Parathyroid adenoma (tissue), 2 donors: Measurements from ENCODE around the gene OBSCN.

Experiments
- H2AFZ ChIP-seq: fragments of 300-600 bp; sonication (generic); one replicate; pipeline ENCODE4 v1.7.0; 2017; ENCODE audit warnings: antibody characterized with exemption, mild to moderate bottlenecking
- H3K27ac ChIP-seq: fragments of 300-600 bp; sonication (generic); one replicate; pipeline ENCODE4 v1.7.0; 2017
- H3K27me3 ChIP-seq: fragments of 300-600 bp; sonication (generic); one replicate; pipeline ENCODE4 v1.7.0; 2017; ENCODE audit warnings: low read length; ENCODE audit not compliant: control insufficient read depth, insufficient read depth
- H3K36me3 ChIP-seq: fragments of 300-600 bp; sonication (generic); one replicate; pipeline ENCODE4 v1.7.0; 2017; ENCODE audit warnings: low read length; ENCODE audit not compliant: control insufficient read depth, insufficient read depth
- H3K4me1 ChIP-seq: fragments of 300-600 bp; sonication (generic); one replicate; pipeline ENCODE4 v1.7.0; 2017; ENCODE audit warnings: control low read depth
- H3K4me2 ChIP-seq: fragments of 300-600 bp; sonication (generic); one replicate; pipeline ENCODE4 v1.7.0; 2017; ENCODE audit warnings: low read length
- H3K4me3 ChIP-seq: fragments of 300-600 bp; sonication (generic); one replicate; pipeline ENCODE4 v1.7.0; 2017; ENCODE audit warnings: low read depth, low read length
- H3K79me2 ChIP-seq: fragments of 300-600 bp; sonication (generic); one replicate; pipeline ENCODE4 v1.7.0; 2017; ENCODE audit warnings: control low read depth
- H3K9ac ChIP-seq: fragments of 300-600 bp; sonication (generic); one replicate; pipeline ENCODE4 v1.7.0; 2017; ENCODE audit warnings: mild to moderate bottlenecking
- H3K9me3 ChIP-seq: fragments of 300-600 bp; sonication (generic); one replicate; pipeline ENCODE4 v1.7.0; 2017; ENCODE audit warnings: low read length; ENCODE audit not compliant: control insufficient read depth
- TF ChIP-seq, protein P1 (sequence below): fragments of 300-600 bp; sonication (generic); IDR thresholded peaks from one replicate; pipeline ENCODE4 v1.7.0; 2017; ENCODE audit warnings: antibody characterized with exemption, mild to moderate bottlenecking
- donor health status: primary hyperparathyroidism.

The OBSCN gene

GRCh38 chr1:228177721-228178710 is 29.8 kb upstream of the OBSCN start:
- H3K27ac ChIP-seq, result peak overlapping the region; percentile 49
- TF ChIP-seq, protein P1, sequence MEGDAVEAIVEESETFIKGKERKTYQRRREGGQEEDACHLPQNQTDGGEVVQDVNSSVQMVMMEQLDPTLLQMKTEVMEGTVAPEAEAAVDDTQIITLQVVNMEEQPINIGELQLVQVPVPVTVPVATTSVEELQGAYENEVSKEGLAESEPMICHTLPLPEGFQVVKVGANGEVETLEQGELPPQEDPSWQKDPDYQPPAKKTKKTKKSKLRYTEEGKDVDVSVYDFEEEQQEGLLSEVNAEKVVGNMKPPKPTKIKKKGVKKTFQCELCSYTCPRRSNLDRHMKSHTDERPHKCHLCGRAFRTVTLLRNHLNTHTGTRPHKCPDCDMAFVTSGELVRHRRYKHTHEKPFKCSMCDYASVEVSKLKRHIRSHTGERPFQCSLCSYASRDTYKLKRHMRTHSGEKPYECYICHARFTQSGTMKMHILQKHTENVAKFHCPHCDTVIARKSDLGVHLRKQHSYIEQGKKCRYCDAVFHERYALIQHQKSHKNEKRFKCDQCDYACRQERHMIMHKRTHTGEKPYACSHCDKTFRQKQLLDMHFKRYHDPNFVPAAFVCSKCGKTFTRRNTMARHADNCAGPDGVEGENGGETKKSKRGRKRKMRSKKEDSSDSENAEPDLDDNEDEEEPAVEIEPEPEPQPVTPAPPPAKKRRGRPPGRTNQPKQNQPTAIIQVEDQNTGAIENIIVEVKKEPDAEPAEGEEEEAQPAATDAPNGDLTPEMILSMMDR, result no peak
- H3K4me3 ChIP-seq, result no peak overlapping the region
- H3K27me3 ChIP-seq, result no peaks in the 10 kb centered on the region
- no peaks in the 10 kb centered on the region for H3K79me2 ChIP-seq
- H3K9ac ChIP-seq, result no peak overlapping the region
- no peak overlapping the region for H2AFZ ChIP-seq
- peaks cover 3% of the 10 kb centered on the region for H3K4me1 ChIP-seq
- no peaks in the 10 kb centered on the region for H3K9me3 ChIP-seq
- no peaks in the 10 kb centered on the region for H3K36me3 ChIP-seq
- H3K4me2 ChIP-seq, result no peak overlapping the region

- Histone ChIP-seq H3K27me3 (no peaks in the 10 kb centered on the region), H3K27ac (peak overlapping the region; percentile 49), H3K4me1 (peaks cover 3% of the 10 kb centered on the region), H2AFZ (peak overlapping the region; percentile 57), H3K9me3 (no peaks in the 10 kb centered on the region), H3K36me3 (no peaks in the 10 kb centered on the region), H3K9ac (no peak overlapping the region), H3K4me3 (no peak overlapping the region), H3K4me2 (no peak overlapping the region), H3K79me2 (no peaks in the 10 kb centered on the region)
- TF ChIP-seq, protein P1, result no peak
Measured at GRCh38 chr1:228178737-228179684, 28.8 kb upstream of the OBSCN start.

GRCh38 chr1:228180271-228180958 is 27.4 kb upstream of the OBSCN start:
- Histone ChIP-seq H3K4me3 (no peak overlapping the region), H3K9me3 (no peaks in the 10 kb centered on the region), H3K79me2 (no peaks in the 10 kb centered on the region), H3K36me3 (no peaks in the 10 kb centered on the region), H3K4me1 (peaks cover 3% of the 10 kb centered on the region), H3K27ac (no peak overlapping the region), H3K27me3 (no peaks in the 10 kb centered on the region), H3K4me2 (no peak overlapping the region), H2AFZ (no peak overlapping the region), H3K9ac (no peak overlapping the region)
- TF ChIP-seq, protein P1, result no peak

GRCh38 chr1:228180959-228181644 is 26.7 kb upstream of the OBSCN start:
- no peak overlapping the region for H3K9ac ChIP-seq

More at GRCh38 chr1:228180959-228181644, 26.7 kb upstream of the OBSCN start:
- Histone ChIP-seq H3K4me3 (no peak overlapping the region), H3K36me3 (no peaks in the 10 kb centered on the region), H3K79me2 (no peaks in the 10 kb centered on the region), H3K9me3 (no peaks in the 10 kb centered on the region), H3K27ac (no peak overlapping the region), H2AFZ (no peak overlapping the region), H3K27me3 (no peaks in the 10 kb centered on the region), H3K4me2 (no peak overlapping the region), H3K4me1 (peaks cover 3% of the 10 kb centered on the region)
- TF ChIP-seq, protein P1, result no peak
